ENCODE data around the gene CATSPERZ.

The CATSPERZ gene

GRCh38 chr11:64299847-64300648, at the start of gene CATSPERZ:
TSS of gene CATSPERZ (plus strand) at chr11:64300358. CDS start at chr11:64300411, 53 bp downstream.
- Mint-ChIP-seq H3K27me3 (peaks cover 27% of the 10 kb centered on the region), H3K36me3 (no peaks in the 10 kb centered on the region), H3K9me3 (ENCODE audit: low read depth) (no peaks in the 10 kb centered on the region), H3K4me3 (peak within 1 kb of the TSS; percentile 78), H3K4me1 (ENCODE audit: low read depth) (peaks cover 30% of the 10 kb centered on the region), H3K27ac (no peak within 1 kb of the TSS)

DNA sequence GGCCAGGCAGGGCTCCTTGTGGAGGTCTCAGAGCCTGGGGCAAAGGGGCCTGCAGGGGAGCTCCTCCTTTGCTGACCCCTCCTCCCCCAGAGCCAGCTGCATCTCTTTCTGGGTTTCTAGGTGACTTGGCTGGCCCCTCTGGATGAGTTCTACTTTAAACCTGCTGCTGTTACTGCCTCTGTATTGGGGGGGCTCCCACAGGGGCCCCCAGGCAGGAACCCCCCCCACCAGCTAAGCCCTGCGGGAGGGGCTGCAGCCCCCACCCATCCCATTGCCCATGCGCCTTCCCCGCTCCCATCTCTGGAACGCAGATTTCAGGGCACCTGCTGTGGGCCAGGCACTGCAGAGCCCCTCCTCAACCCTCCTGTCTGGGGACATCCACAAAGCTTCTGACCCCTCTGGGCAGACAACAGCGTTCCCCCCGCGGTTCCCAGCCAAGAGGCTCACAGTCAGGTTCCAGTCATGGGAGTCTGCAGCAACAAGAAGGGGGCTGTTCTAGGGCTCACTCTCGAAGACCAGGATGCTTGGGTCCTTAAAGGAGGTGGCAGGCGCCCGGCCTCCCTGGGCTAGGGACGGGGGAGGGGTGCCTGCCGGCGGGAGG, 49.6 kb upstream of the CATSPERZ start:
- H3K27ac Mint-ChIP-seq = no peak overlapping the region
- H3K4me3 Mint-ChIP-seq = peak overlapping the region; percentile 82
- peaks cover 15% of the 10 kb centered on the region for H3K4me1 Mint-ChIP-seq (ENCODE audit: low read depth)
- no peaks in the 10 kb centered on the region for H3K27me3 Mint-ChIP-seq
- H3K36me3 Mint-ChIP-seq = no peaks in the 10 kb centered on the region
- H3K9me3 Mint-ChIP-seq (ENCODE audit: low read depth) = no peaks in the 10 kb centered on the region

- Mint-ChIP-seq H3K36me3 (no peaks in the 10 kb centered on the region), H3K9me3 (ENCODE audit: low read depth) (no peaks in the 10 kb centered on the region), H3K27me3 (no peaks in the 10 kb centered on the region), H3K4me1 (ENCODE audit: low read depth) (peaks cover 15% of the 10 kb centered on the region), H3K27ac (peak within 1 kb of the TSS; percentile 41), H3K4me3 (peak within 1 kb of the TSS; percentile 89)
Measured at GRCh38 chr11:64251016-64251752, 49.0 kb upstream of the CATSPERZ start, which contains the start of gene PLCB3. TSS of gene PLCB3 (plus strand) at chr11:64251530. CDS start at chr11:64251650, 120 bp downstream.

GRCh38 chr11:64251753-64252002, 48.5 kb upstream of the CATSPERZ start:
- Mint-ChIP-seq H3K36me3 (no peaks in the 10 kb centered on the region), H3K9me3 (ENCODE audit: low read depth) (no peaks in the 10 kb centered on the region), H3K27ac (peak overlapping the region; percentile 41), H3K27me3 (no peaks in the 10 kb centered on the region), H3K4me1 (ENCODE audit: low read depth) (peaks cover 15% of the 10 kb centered on the region), H3K4me3 (peak overlapping the region; percentile 89)

GRCh38 chr11:64252003-64252872, 47.9 kb upstream of the CATSPERZ start:
- H3K27ac Mint-ChIP-seq = peak overlapping the region; percentile 41
- H3K4me3 Mint-ChIP-seq = peak overlapping the region; percentile 89
- H3K9me3 Mint-ChIP-seq (ENCODE audit: low read depth) = no peaks in the 10 kb centered on the region
- no peaks in the 10 kb centered on the region for H3K27me3 Mint-ChIP-seq
- peaks cover 15% of the 10 kb centered on the region for H3K4me1 Mint-ChIP-seq (ENCODE audit: low read depth)
- H3K36me3 Mint-ChIP-seq = no peaks in the 10 kb centered on the region

DNA sequence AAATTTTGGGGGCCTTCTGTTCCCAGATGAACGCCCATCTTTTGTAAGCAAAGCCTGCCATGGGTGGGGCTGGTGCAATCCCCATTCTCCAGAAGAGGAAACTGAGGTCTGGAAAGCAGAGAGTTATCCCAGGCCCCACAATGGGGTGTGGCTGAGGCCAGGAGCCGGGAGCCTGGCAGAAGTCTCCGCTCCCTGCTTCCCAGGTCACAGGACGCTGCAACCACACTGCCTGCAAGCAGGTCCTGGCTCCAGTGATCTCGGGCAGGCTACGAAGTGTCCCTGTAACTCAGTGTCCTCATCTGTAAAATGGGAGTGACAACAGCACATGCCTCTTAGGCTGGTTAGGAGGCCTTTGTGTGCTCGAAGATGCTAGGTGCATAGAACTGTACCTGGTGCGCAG, 47.1 kb upstream of the CATSPERZ start:
- H3K4me3 Mint-ChIP-seq = peak overlapping the region; percentile 32
- no peaks in the 10 kb centered on the region for H3K27me3 Mint-ChIP-seq
- H3K36me3 Mint-ChIP-seq = no peaks in the 10 kb centered on the region
- H3K27ac Mint-ChIP-seq = no peak overlapping the region
- H3K4me1 Mint-ChIP-seq (ENCODE audit: low read depth) = peaks cover 12% of the 10 kb centered on the region
- H3K9me3 Mint-ChIP-seq (ENCODE audit: low read depth) = no peaks in the 10 kb centered on the region

DNA sequence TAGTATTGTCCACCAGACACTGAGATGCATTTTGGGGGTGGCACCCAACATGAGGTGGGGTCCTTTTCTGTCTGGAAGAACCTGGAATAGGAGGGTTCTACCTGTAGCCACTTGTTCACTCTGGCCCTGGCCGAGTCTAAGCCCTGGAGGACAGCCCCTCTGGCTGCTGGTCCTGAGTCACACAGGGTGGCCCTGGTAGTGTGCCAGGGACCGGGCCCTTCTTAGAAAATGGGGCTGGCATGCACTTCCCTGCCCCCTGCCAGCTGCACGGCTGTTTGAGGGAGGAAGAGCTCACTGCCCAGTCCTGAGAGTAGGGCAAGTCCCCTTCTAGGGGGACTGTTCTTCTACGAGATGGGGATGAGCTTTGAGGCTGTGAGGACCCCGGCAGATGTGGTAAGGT, 46.7 kb upstream of the CATSPERZ start:
- Mint-ChIP-seq H3K4me3 (peak overlapping the region; percentile 32), H3K4me1 (ENCODE audit: low read depth) (peaks cover 12% of the 10 kb centered on the region)

GRCh38 chr11:64254326-64254725, 45.8 kb upstream of the CATSPERZ start:
- Mint-ChIP-seq H3K36me3 (peaks cover 1% of the 10 kb centered on the region), H3K4me3 (no peak overlapping the region), H3K4me1 (ENCODE audit: low read depth) (peaks cover 12% of the 10 kb centered on the region), H3K27me3 (no peaks in the 10 kb centered on the region), H3K9me3 (ENCODE audit: low read depth) (no peaks in the 10 kb centered on the region), H3K27ac (no peak overlapping the region)

More for the DNA sequence above, 46.7 kb upstream of the CATSPERZ start:
- Mint-ChIP-seq H3K27me3 (no peaks in the 10 kb centered on the region), H3K27ac (no peak overlapping the region), H3K9me3 (ENCODE audit: low read depth) (no peaks in the 10 kb centered on the region), H3K36me3 (no peaks in the 10 kb centered on the region)

GRCh38 chr11:64255135-64256128, 44.7 kb upstream of the CATSPERZ start:
- H3K4me3 Mint-ChIP-seq = no peak overlapping the region
- peaks cover 16% of the 10 kb centered on the region for H3K4me1 Mint-ChIP-seq (ENCODE audit: low read depth)
- H3K27me3 Mint-ChIP-seq = no peaks in the 10 kb centered on the region
- H3K27ac Mint-ChIP-seq = no peak overlapping the region
- no peaks in the 10 kb centered on the region for H3K9me3 Mint-ChIP-seq (ENCODE audit: low read depth)
- peaks cover 5% of the 10 kb centered on the region for H3K36me3 Mint-ChIP-seq

DNA sequence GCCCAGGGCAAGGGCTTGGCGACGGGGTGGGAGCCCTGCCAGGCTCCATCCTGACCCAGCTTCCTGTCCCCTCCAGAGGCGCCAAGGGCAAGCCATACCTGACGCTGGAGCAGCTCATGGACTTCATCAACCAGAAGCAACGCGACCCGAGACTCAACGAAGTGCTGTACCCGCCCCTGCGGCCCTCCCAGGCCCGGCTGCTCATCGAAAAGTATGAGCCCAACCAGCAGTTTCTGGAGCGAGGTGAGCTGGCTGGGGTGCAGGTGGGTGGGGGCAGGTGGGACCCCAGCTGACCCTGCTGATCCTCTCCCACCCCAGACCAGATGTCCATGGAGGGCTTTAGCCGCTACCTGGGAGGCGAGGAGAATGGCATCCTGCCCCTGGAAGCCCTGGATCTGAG, 43.9 kb upstream of the CATSPERZ start:
- Mint-ChIP-seq H3K4me3 (no peak overlapping the region), H3K27me3 (no peaks in the 10 kb centered on the region), H3K9me3 (ENCODE audit: low read depth) (no peaks in the 10 kb centered on the region), H3K36me3 (peaks cover 5% of the 10 kb centered on the region), H3K27ac (no peak overlapping the region), H3K4me1 (ENCODE audit: low read depth) (peaks cover 14% of the 10 kb centered on the region)

DNA sequence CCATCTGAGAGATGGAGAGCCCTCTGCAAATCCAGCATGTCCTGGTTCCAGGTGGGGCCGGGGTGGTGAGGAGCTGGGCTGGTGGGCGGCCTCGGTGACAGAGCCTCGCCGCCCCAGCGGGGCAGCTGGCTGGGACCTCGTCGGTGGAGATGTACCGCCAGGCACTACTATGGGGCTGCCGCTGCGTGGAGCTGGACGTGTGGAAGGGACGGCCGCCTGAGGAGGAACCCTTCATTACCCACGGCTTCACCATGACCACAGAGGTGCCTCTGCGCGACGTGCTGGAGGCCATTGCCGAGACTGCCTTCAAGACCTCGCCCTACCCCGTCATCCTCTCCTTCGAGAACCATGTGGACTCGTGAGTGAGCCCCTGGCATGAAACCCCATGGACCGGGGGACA, 41.8 kb upstream of the CATSPERZ start:
- H3K36me3 Mint-ChIP-seq = peaks cover 5% of the 10 kb centered on the region
- peaks cover 7% of the 10 kb centered on the region for H3K4me1 Mint-ChIP-seq (ENCODE audit: low read depth)
- no peak overlapping the region for H3K27ac Mint-ChIP-seq
- no peaks in the 10 kb centered on the region for H3K27me3 Mint-ChIP-seq
- no peaks in the 10 kb centered on the region for H3K9me3 Mint-ChIP-seq (ENCODE audit: low read depth)
- H3K4me3 Mint-ChIP-seq = no peak overlapping the region

DNA sequence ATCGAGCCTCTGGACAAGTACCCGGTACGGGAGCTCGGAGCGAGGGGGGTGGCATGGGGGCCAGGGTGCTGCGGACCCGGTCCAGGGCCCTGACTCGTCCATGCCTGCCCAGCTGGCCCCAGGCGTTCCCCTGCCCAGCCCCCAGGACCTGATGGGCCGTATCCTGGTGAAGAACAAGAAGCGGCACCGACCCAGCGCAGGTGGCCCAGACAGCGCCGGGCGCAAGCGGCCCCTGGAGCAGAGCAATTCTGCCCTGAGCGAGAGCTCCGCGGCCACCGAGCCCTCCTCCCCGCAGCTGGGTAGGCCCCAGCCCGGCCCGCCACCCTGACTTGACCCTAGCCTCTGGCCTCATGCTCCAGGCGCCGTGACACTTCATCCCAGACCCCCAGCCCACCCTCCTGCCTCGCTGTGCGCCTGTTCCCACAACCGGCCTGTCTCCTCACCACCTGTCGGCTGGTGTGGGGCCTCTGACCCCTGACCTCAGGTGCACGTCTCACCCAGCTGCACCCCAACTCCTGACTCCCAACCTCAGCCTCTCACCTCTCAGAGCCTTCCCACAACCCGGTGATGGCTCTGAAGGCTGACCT, 41.1 kb upstream of the CATSPERZ start:
- Mint-ChIP-seq H3K36me3 (peaks cover 5% of the 10 kb centered on the region), H3K4me1 (ENCODE audit: low read depth) (peaks cover 7% of the 10 kb centered on the region), H3K9me3 (ENCODE audit: low read depth) (no peaks in the 10 kb centered on the region), H3K27ac (no peak overlapping the region), H3K27me3 (no peaks in the 10 kb centered on the region), H3K4me3 (no peak overlapping the region)

DNA sequence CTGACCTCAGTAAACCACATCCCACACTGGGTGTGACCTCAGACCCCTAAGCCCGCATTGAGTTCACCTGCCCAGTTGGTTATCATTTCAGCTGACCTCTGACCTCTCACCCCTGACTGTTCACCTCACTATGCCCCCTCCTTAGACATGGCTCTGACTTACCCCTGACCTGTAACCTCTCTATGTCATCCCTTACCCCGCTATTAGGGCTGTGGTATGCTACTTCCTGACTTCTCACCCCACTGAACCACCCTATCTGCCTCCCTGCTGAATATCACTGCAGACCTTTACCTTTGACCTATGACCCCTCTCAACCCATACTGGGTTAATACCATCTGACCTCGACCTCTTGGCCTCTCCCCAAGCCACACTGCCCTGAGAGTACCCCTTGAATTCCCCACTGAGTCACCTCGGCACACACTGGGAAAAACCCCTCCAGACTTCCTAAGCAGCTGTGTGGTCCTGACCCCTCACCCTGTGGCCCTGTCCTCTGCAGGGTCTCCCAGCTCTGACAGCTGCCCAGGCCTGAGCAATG, 40.6 kb upstream of the CATSPERZ start:
- Mint-ChIP-seq H3K4me1 (ENCODE audit: low read depth) (peaks cover 7% of the 10 kb centered on the region), H3K4me3 (no peak overlapping the region), H3K36me3 (peaks cover 5% of the 10 kb centered on the region)

More for the DNA sequence above, 40.6 kb upstream of the CATSPERZ start:
- no peak overlapping the region for H3K27ac Mint-ChIP-seq
- no peaks in the 10 kb centered on the region for H3K27me3 Mint-ChIP-seq
- H3K9me3 Mint-ChIP-seq (ENCODE audit: low read depth) = no peaks in the 10 kb centered on the region

Data from activated naive CD8-positive, alpha-beta T cell (primary cell).